Right lobe of liver (tissue), 4 donors: ENCODE data around the gene MAST2.

Experiments used
- POLR2A ChIP-seq: fragments of 450-650 bp; IDR thresholded peaks from one replicate; pipeline ENCODE4 v1.6.1; 2017; ENCODE audit warnings: antibody characterized with exemption, mild to moderate bottlenecking
- TF ChIP-seq, protein P1 (sequence below), 4 donors: fragments of 200-600 bp in 3 of 4; fragments of 450-650 bp in 1 of 4; IDR thresholded peaks; one replicate each; pipeline versions ENCODE4 v1.5.1 to v1.8.0; 2016 to 2022; ENCODE audit warnings: antibody characterized with exemption in 4 of 4, mild to moderate bottlenecking in 2 of 4
- donor health status: DM: no; HTN: no; CAD: no.
- donor health status: DM: no; HTN: no; CAD: no.
- donor health status: DM: no; HTN: yes; CAD: no.

- TF ChIP-seq, protein P1, sequence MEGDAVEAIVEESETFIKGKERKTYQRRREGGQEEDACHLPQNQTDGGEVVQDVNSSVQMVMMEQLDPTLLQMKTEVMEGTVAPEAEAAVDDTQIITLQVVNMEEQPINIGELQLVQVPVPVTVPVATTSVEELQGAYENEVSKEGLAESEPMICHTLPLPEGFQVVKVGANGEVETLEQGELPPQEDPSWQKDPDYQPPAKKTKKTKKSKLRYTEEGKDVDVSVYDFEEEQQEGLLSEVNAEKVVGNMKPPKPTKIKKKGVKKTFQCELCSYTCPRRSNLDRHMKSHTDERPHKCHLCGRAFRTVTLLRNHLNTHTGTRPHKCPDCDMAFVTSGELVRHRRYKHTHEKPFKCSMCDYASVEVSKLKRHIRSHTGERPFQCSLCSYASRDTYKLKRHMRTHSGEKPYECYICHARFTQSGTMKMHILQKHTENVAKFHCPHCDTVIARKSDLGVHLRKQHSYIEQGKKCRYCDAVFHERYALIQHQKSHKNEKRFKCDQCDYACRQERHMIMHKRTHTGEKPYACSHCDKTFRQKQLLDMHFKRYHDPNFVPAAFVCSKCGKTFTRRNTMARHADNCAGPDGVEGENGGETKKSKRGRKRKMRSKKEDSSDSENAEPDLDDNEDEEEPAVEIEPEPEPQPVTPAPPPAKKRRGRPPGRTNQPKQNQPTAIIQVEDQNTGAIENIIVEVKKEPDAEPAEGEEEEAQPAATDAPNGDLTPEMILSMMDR (IDR thresholded peaks at IDR 0.05): no peak
- no peak for TF ChIP-seq POLR2A
These were observed 259.4 kb downstream of the MAST2 start for GRCh38 chr1:46062651-46063319.
